ENCODE data around the gene EMP3. TPM values are rescaled to one million over a fixed set of nuclear protein-coding genes. Genes with fewer than 3 reads are reported as not detected.

EMP3 gene
- polyA plus RNA-seq, 4 donors, result 3.4 to 47.4 (median 19.7) TPM

GRCh38 chr19:48333467-48334384 is 8.4 kb downstream of the EMP3 start:
- Histone ChIP-seq H3K36me3 (ENCODE audit: control insufficient read depth in 3 of 3, insufficient read depth in 2 of 3, low read depth in 1 of 3, low read length in 3 of 3) (no peaks in the 10 kb centered on the region), H3K4me1 (ENCODE audit: control insufficient read depth in 3 of 3, insufficient read depth in 2 of 3, low read depth in 1 of 3, low read length in 2 of 3) (peaks cover 0 to 24% (median 2%) of the 10 kb centered on the region in 3 donors), H3K4me3 (ENCODE audit: low read depth in 1 of 3, low read length in 3 of 3) (peak overlapping the region; percentile 42 to 65 (median 57)), H3K27ac (ENCODE audit: low read depth in 1 of 3, low read length in 2 of 3) (peak overlapping the region; percentile 97 to 99 (median 98)), H3K9me3 (ENCODE audit: control insufficient read depth in 2 of 2, insufficient read depth in 1 of 2, low read depth in 1 of 2, low read length in 1 of 2) (no peaks in the 10 kb centered on the region), H3K27me3 (ENCODE audit: control insufficient read depth in 3 of 3, insufficient read depth in 3 of 3, low read length in 3 of 3) (no peaks in the 10 kb centered on the region)
- no peak for FAIRE-seq
- WGBS, 3 donors, result 1 to 2% (median 2%) methylated on average over 45 to 54 of the region's 54 CpGs
- peak; percentile 96 to 97 for DNase-seq

GRCh38 chr19:48338253-48338755 is 13.0 kb downstream of the EMP3 start:
- no peaks in the 10 kb centered on the region for H3K27me3 ChIP-seq (ENCODE audit: control insufficient read depth in 3 of 3, insufficient read depth in 3 of 3, low read length in 3 of 3)
- peaks cover 0 to 7% (median 0%) of the 10 kb centered on the region in 3 donors for H3K4me1 ChIP-seq (ENCODE audit: control insufficient read depth in 3 of 3, insufficient read depth in 2 of 3, low read depth in 1 of 3, low read length in 2 of 3)
- no peak overlapping the region for H3K4me3 ChIP-seq (ENCODE audit: low read depth in 1 of 3, low read length in 3 of 3)
- FAIRE-seq (no peak), DNase-seq (no peak)
- no peaks in the 10 kb centered on the region for H3K9me3 ChIP-seq (ENCODE audit: control insufficient read depth in 2 of 2, insufficient read depth in 1 of 2, low read depth in 1 of 2, low read length in 1 of 2)
- no peak overlapping the region for H3K27ac ChIP-seq (ENCODE audit: low read depth in 1 of 3, low read length in 2 of 3)
- 89% methylated on average over 14 of the region's 14 CpGs for WGBS, 3 donors
- H3K36me3 ChIP-seq (ENCODE audit: control insufficient read depth in 3 of 3, insufficient read depth in 2 of 3, low read depth in 1 of 3, low read length in 3 of 3), result peaks cover 0 to 15% (median 0%) of the 10 kb centered on the region in 3 donors

GRCh38 chr19:48338802-48339503 is 13.6 kb downstream of the EMP3 start:
- no peaks in the 10 kb centered on the region for H3K9me3 ChIP-seq (ENCODE audit: control insufficient read depth in 2 of 2, insufficient read depth in 1 of 2, low read depth in 1 of 2, low read length in 1 of 2)
- no peak overlapping the region for H3K27ac ChIP-seq (ENCODE audit: low read depth in 1 of 3, low read length in 2 of 3)
- H3K36me3 ChIP-seq (ENCODE audit: control insufficient read depth in 3 of 3, insufficient read depth in 2 of 3, low read depth in 1 of 3, low read length in 3 of 3), result peaks cover 0 to 16% (median 0%) of the 10 kb centered on the region in 3 donors
- FAIRE-seq, result no peak
- H3K4me3 ChIP-seq (ENCODE audit: low read depth in 1 of 3, low read length in 3 of 3), result no peak overlapping the region
- no peaks in the 10 kb centered on the region for H3K27me3 ChIP-seq (ENCODE audit: control insufficient read depth in 3 of 3, insufficient read depth in 3 of 3, low read length in 3 of 3)
- whole genome bisulfite sequencing, 3 donors, result 89 to 93% (median 92%) methylated on average over 14 of the region's 14 CpGs
- peaks cover 0 to 2% (median 0%) of the 10 kb centered on the region in 3 donors for H3K4me1 ChIP-seq (ENCODE audit: control insufficient read depth in 3 of 3, insufficient read depth in 2 of 3, low read depth in 1 of 3, low read length in 2 of 3)
- DNase-seq, result no peak

GRCh38 chr19:48340995-48341394 is 15.6 kb downstream of the EMP3 start:
- WGBS, 3 donors, result 90 to 93% (median 92%) methylated on average over 11 of the region's 11 CpGs
- Histone ChIP-seq H3K9me3 (ENCODE audit: control insufficient read depth in 2 of 2, insufficient read depth in 1 of 2, low read depth in 1 of 2, low read length in 1 of 2) (no peaks in the 10 kb centered on the region), H3K4me1 (ENCODE audit: control insufficient read depth in 3 of 3, insufficient read depth in 2 of 3, low read depth in 1 of 3, low read length in 2 of 3) (no peaks in the 10 kb centered on the region), H3K27ac (ENCODE audit: low read depth in 1 of 3, low read length in 2 of 3) (no peak overlapping the region), H3K27me3 (ENCODE audit: control insufficient read depth in 3 of 3, insufficient read depth in 3 of 3, low read length in 3 of 3) (no peaks in the 10 kb centered on the region), H3K36me3 (ENCODE audit: control insufficient read depth in 3 of 3, insufficient read depth in 2 of 3, low read depth in 1 of 3, low read length in 3 of 3) (peaks cover 0 to 16% (median 0%) of the 10 kb centered on the region in 3 donors), H3K4me3 (ENCODE audit: low read depth in 1 of 3, low read length in 3 of 3) (no peak overlapping the region)
- DNase-seq (no peak), FAIRE-seq (no peak)

- no peaks in the 10 kb centered on the region for H3K4me1 ChIP-seq (ENCODE audit: control insufficient read depth in 3 of 3, insufficient read depth in 2 of 3, low read depth in 1 of 3, low read length in 2 of 3)
- WGBS, 3 donors, result 95 to 99% (median 96%) methylated on average over 10 of the region's 10 CpGs
- H3K27me3 ChIP-seq (ENCODE audit: control insufficient read depth in 3 of 3, insufficient read depth in 3 of 3, low read length in 3 of 3), result no peaks in the 10 kb centered on the region
- DNase-seq (no peak), FAIRE-seq (no peak)
- no peaks in the 10 kb centered on the region for H3K9me3 ChIP-seq (ENCODE audit: control insufficient read depth in 2 of 2, insufficient read depth in 1 of 2, low read depth in 1 of 2, low read length in 1 of 2)
- peaks cover 0 to 16% (median 0%) of the 10 kb centered on the region in 3 donors for H3K36me3 ChIP-seq (ENCODE audit: control insufficient read depth in 3 of 3, insufficient read depth in 2 of 3, low read depth in 1 of 3, low read length in 3 of 3)
- H3K27ac ChIP-seq (ENCODE audit: low read depth in 1 of 3, low read length in 2 of 3), result no peak overlapping the region
- no peak overlapping the region for H3K4me3 ChIP-seq (ENCODE audit: low read depth in 1 of 3, low read length in 3 of 3)
Observed at GRCh38 chr19:48341515-48342413, 16.4 kb downstream of the EMP3 start.

- Histone ChIP-seq H3K27ac (ENCODE audit: low read depth in 1 of 3, low read length in 2 of 3) (no peak overlapping the region), H3K36me3 (ENCODE audit: control insufficient read depth in 3 of 3, insufficient read depth in 2 of 3, low read depth in 1 of 3, low read length in 3 of 3) (peaks cover 0 to 16% (median 0%) of the 10 kb centered on the region in 3 donors), H3K9me3 (ENCODE audit: control insufficient read depth in 2 of 2, insufficient read depth in 1 of 2, low read depth in 1 of 2, low read length in 1 of 2) (no peaks in the 10 kb centered on the region), H3K4me1 (ENCODE audit: control insufficient read depth in 3 of 3, insufficient read depth in 2 of 3, low read depth in 1 of 3, low read length in 2 of 3) (no peaks in the 10 kb centered on the region), H3K4me3 (ENCODE audit: low read depth in 1 of 3, low read length in 3 of 3) (no peak overlapping the region), H3K27me3 (ENCODE audit: control insufficient read depth in 3 of 3, insufficient read depth in 3 of 3, low read length in 3 of 3) (no peaks in the 10 kb centered on the region)
- FAIRE-seq (no peak), DNase-seq (no peak)
- 90 to 98% (median 95%) methylated on average over 20 of the region's 20 CpGs for WGBS, 3 donors
Observed at GRCh38 chr19:48342414-48342738, 17.0 kb downstream of the EMP3 start.

GRCh38 chr19:48342841-48343540 is 17.6 kb downstream of the EMP3 start:
- 94 to 95% (median 94%) methylated on average over 23 of the region's 23 CpGs for WGBS, 3 donors
- no peak for DNase-seq
- Histone ChIP-seq H3K4me3 (ENCODE audit: low read depth in 1 of 3, low read length in 3 of 3) (no peak overlapping the region), H3K36me3 (ENCODE audit: control insufficient read depth in 3 of 3, insufficient read depth in 2 of 3, low read depth in 1 of 3, low read length in 3 of 3) (peaks cover 0 to 16% (median 0%) of the 10 kb centered on the region in 3 donors), H3K27me3 (ENCODE audit: control insufficient read depth in 3 of 3, insufficient read depth in 3 of 3, low read length in 3 of 3) (no peaks in the 10 kb centered on the region), H3K4me1 (ENCODE audit: control insufficient read depth in 3 of 3, insufficient read depth in 2 of 3, low read depth in 1 of 3, low read length in 2 of 3) (no peaks in the 10 kb centered on the region), H3K9me3 (ENCODE audit: control insufficient read depth in 2 of 2, insufficient read depth in 1 of 2, low read depth in 1 of 2, low read length in 1 of 2) (no peaks in the 10 kb centered on the region), H3K27ac (ENCODE audit: low read depth in 1 of 3, low read length in 2 of 3) (no peak overlapping the region)
- no peak for FAIRE-seq
